WTC11 (cell line): ENCODE measurements around the gene CAMTA1. TPM values are rescaled to one million over a fixed set of nuclear protein-coding genes. Genes with fewer than 3 reads are reported as not detected.

Experiments
- ATAC-seq: fragments of 200-7000 bp; cut with Tn5 transposase; 2 replicates; pipeline ENCODE4 v1.10.0; 2021; ENCODE audit warnings: mild to moderate bottlenecking, moderate library complexity
- CTCF ChIA-PET: fragments of 300-600 bp; sonication (Branson Sonifier 250); formaldehyde crosslinking; loops from one replicate; lab custom pipeline; 2021; ENCODE audit warnings: antibody characterized with exemption; lab: Charles Lee
- POLR2A ChIA-PET: fragments of 350-600 bp; sonication (Branson Sonifier 250); formaldehyde crosslinking; loops from one replicate; lab custom pipeline; 2021; ENCODE audit warnings: antibody characterized with exemption; lab: Charles Lee
- DNase-seq: peaks from one replicate; pipeline ENCODE4 v3.0.0; 2021; ENCODE audit warnings: low spot score
- H3K27ac Mint-ChIP-seq: 2 replicates; pipeline ENCODE4 v1.8.0; 2021; ENCODE audit warnings: mixed read lengths
- H3K27me3 Mint-ChIP-seq: 2 replicates; pipeline ENCODE4 v1.8.0; 2021; ENCODE audit warnings: low read depth, mild to moderate bottlenecking, moderate library complexity, mixed read lengths
- H3K36me3 Mint-ChIP-seq: 2 replicates; pipeline ENCODE4 v1.8.0; 2021; ENCODE audit warnings: mixed read lengths
- H3K4me1 Mint-ChIP-seq: 2 replicates; pipeline ENCODE4 v1.8.0; 2022; ENCODE audit warnings: mixed read lengths
- H3K4me3 Mint-ChIP-seq: 2 replicates; pipeline ENCODE4 v1.8.0; 2021; ENCODE audit warnings: mild to moderate bottlenecking, moderate library complexity, mixed read lengths
- H3K9me3 Mint-ChIP-seq: 2 replicates; pipeline ENCODE4 v1.8.0; 2021; ENCODE audit warnings: mixed read lengths
- CBFB ChIP-seq: sonication (generic); formaldehyde crosslinking; IDR thresholded peaks from 2 replicates; pipeline ENCODE4 v1.8.1; 2022; ENCODE audit warnings: mild to moderate bottlenecking, low read depth, missing genetic modification reagents
- EMX1 ChIP-seq: fragments of 250-450 bp; sonication (Bioruptor Pico); IDR thresholded peaks from 2 replicates; pipeline ENCODE4 v1.8.0; 2021; ENCODE audit warnings: mild to moderate bottlenecking
- ESRRA ChIP-seq: sonication (generic); formaldehyde crosslinking; IDR thresholded peaks from 2 replicates; pipeline ENCODE4 v1.8.1; 2022; ENCODE audit warnings: mild to moderate bottlenecking, missing genetic modification reagents, borderline replicate concordance
- FOXP4 ChIP-seq: sonication (generic); formaldehyde crosslinking; IDR thresholded peaks from 2 replicates; pipeline ENCODE4 v1.8.0; 2022; ENCODE audit warnings: mild to moderate bottlenecking, missing genetic modification reagents
- JAZF1 ChIP-seq: fragments of 250-450 bp; sonication (Bioruptor Pico); IDR thresholded peaks from 2 replicates; pipeline ENCODE4 v1.9.0; 2021; ENCODE audit warnings: moderate library complexity, mild to moderate bottlenecking, inconsistent platforms
- MLX ChIP-seq: sonication (generic); formaldehyde crosslinking; IDR thresholded peaks from 2 replicates; pipeline ENCODE4 v1.8.1; 2023; ENCODE audit warnings: mild to moderate bottlenecking, missing genetic modification reagents, moderate library complexity
- MYBL2 ChIP-seq: sonication (generic); formaldehyde crosslinking; IDR thresholded peaks from 2 replicates; pipeline ENCODE4 v1.8.1; 2023; ENCODE audit warnings: mild to moderate bottlenecking, moderate library complexity, missing genetic modification reagents
- NR3C1 ChIP-seq: sonication (generic); formaldehyde crosslinking; conservative IDR thresholded peaks from 2 replicates; pipeline ENCODE4 v1.8.1; 2023; ENCODE audit warnings: low read depth, mild to moderate bottlenecking, missing genetic modification reagents
- SMAD4 ChIP-seq: sonication (generic); formaldehyde crosslinking; IDR thresholded peaks from 2 replicates; pipeline ENCODE4 v1.8.0; 2022; ENCODE audit warnings: mild to moderate bottlenecking, missing genetic modification reagents
- SOX15 ChIP-seq: fragments of 250-450 bp; sonication (Bioruptor Pico); IDR thresholded peaks from 2 replicates; pipeline ENCODE4 v1.9.0; 2021; ENCODE audit warnings: mild to moderate bottlenecking
- ZSCAN18 ChIP-seq: fragments of 250-450 bp; sonication (Bioruptor Pico); IDR thresholded peaks from 2 replicates; pipeline ENCODE4 v2.1.2; 2022; ENCODE audit warnings: mild to moderate bottlenecking, moderate library complexity
- total RNA-seq: library from RNA; stranded (reverse); gene quantifications from 3 replicates; pipeline ENCODE4 v1.2.3, GENCODE V29; 2021
- TF ChIP-seq, protein P1 (sequence below): fragments of 250-450 bp; sonication (Bioruptor Pico); IDR thresholded peaks from 2 replicates; pipeline ENCODE4 v1.9.0; 2021; ENCODE audit warnings: moderate library complexity, mild to moderate bottlenecking, inconsistent platforms, borderline replicate concordance
- TF ChIP-seq, protein P2 (sequence below): sonication (generic); formaldehyde crosslinking; IDR thresholded peaks from 2 replicates; pipeline ENCODE4 v1.8.0; 2023; ENCODE audit warnings: missing genetic modification reagents
- TF ChIP-seq, protein P3 (sequence below): sonication (generic); formaldehyde crosslinking; IDR thresholded peaks from 2 replicates; pipeline ENCODE4 v1.8.0; 2023; ENCODE audit warnings: missing genetic modification reagents, mild to moderate bottlenecking, borderline replicate concordance
- TF ChIP-seq, protein P4 (sequence below): sonication (generic); formaldehyde crosslinking; IDR thresholded peaks from 2 replicates; pipeline ENCODE4 v1.8.1; 2022; ENCODE audit warnings: low read depth, missing genetic modification reagents, borderline replicate concordance
- TF ChIP-seq, protein P5 (sequence below): sonication (generic); formaldehyde crosslinking; conservative IDR thresholded peaks from 2 replicates; pipeline ENCODE4 v1.8.1; 2023; ENCODE audit warnings: mild to moderate bottlenecking, low read depth, missing genetic modification reagents, moderate library complexity

The CAMTA1 gene
- total RNA-seq, 1 experiment from 2014 or later = 86.4 TPM

DNA sequence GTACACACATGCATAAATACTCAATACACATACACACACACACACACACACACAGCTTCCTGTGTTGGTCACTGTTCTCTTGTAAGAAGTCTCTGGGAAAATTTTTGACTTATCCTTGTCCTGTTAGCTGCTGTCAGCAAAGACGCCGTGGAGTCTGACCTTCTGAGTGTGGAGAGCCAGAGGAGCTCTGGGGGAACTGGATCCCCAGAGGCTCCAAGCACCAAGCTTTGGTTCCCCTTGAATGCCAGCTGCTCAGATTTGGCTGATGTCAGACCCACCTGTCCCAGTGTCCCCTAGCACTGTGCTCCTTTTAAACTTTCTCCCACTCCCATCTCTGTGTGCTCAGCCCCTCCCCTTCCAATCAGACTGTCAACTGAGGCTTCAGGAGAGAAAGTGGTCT lies 319.1 kb downstream of the CAMTA1 start:
- H3K9me3 Mint-ChIP-seq = peaks cover 7% of the 10 kb centered on the region
- peak overlapping the region; percentile 22; the same call in 1 of the 2 replicates for H3K27ac Mint-ChIP-seq
- DNase-seq = no peak
- no peak; the same call in 1 of the 2 replicates for ATAC-seq
- TF ChIP-seq, protein P1, sequence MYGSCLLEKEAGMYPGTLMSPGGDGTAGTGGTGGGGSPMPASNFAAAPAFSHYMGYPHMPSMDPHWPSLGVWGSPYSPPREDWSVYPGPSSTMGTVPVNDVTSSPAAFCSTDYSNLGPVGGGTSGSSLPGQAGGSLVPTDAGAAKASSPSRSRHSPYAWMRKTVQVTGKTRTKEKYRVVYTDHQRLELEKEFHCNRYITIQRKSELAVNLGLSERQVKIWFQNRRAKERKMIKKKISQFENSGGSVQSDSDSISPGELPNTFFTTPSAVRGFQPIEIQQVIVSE (CRISPR knock-in tag) = no peak
- TF ChIP-seq CBFB = no peak
- no peak for TF ChIP-seq SMAD4 (CRISPR knock-in tag)
- no peak for TF ChIP-seq NR3C1 (CRISPR knock-in tag)
- no peak for TF ChIP-seq ZSCAN18 (CRISPR knock-in tag)
- TF ChIP-seq, all 79 proteins: peak for 0
- H3K4me1 Mint-ChIP-seq = no peaks in the 10 kb centered on the region
- H3K36me3 Mint-ChIP-seq = no peaks in the 10 kb centered on the region
- POLR2A ChIA-PET = no interaction called here
- no peaks in the 10 kb centered on the region for H3K27me3 Mint-ChIP-seq
- no peak overlapping the region for H3K4me3 Mint-ChIP-seq
- CTCF ChIA-PET = interaction anchor here (1.3 kb wide), 1 partner anchor 104 kb away, joined by 5 read pairs; no protein-coding TSS in a partner anchor

- ChIA-PET CTCF (interaction anchor here (1.3 kb wide), 1 partner anchor 103 kb away, joined by 5 read pairs; no protein-coding TSS in a partner anchor), POLR2A (no interaction called here)
- H3K27me3 Mint-ChIP-seq = no peaks in the 10 kb centered on the region
- TF ChIP-seq EMX1 (CRISPR knock-in tag) (no peak), FOXP4 (no peak), CBFB (no peak), MLX (no peak), ESRRA (CRISPR knock-in tag) (no peak), MYBL2 (CRISPR knock-in tag) (no peak), SOX15 (CRISPR knock-in tag) (no peak), JAZF1 (CRISPR knock-in tag) (no peak)
- TF ChIP-seq, protein P2, sequence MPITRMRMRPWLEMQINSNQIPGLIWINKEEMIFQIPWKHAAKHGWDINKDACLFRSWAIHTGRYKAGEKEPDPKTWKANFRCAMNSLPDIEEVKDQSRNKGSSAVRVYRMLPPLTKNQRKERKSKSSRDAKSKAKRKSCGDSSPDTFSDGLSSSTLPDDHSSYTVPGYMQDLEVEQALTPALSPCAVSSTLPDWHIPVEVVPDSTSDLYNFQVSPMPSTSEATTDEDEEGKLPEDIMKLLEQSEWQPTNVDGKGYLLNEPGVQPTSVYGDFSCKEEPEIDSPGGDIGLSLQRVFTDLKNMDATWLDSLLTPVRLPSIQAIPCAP (CRISPR knock-in tag) = no peak
- TF ChIP-seq, protein P3, sequence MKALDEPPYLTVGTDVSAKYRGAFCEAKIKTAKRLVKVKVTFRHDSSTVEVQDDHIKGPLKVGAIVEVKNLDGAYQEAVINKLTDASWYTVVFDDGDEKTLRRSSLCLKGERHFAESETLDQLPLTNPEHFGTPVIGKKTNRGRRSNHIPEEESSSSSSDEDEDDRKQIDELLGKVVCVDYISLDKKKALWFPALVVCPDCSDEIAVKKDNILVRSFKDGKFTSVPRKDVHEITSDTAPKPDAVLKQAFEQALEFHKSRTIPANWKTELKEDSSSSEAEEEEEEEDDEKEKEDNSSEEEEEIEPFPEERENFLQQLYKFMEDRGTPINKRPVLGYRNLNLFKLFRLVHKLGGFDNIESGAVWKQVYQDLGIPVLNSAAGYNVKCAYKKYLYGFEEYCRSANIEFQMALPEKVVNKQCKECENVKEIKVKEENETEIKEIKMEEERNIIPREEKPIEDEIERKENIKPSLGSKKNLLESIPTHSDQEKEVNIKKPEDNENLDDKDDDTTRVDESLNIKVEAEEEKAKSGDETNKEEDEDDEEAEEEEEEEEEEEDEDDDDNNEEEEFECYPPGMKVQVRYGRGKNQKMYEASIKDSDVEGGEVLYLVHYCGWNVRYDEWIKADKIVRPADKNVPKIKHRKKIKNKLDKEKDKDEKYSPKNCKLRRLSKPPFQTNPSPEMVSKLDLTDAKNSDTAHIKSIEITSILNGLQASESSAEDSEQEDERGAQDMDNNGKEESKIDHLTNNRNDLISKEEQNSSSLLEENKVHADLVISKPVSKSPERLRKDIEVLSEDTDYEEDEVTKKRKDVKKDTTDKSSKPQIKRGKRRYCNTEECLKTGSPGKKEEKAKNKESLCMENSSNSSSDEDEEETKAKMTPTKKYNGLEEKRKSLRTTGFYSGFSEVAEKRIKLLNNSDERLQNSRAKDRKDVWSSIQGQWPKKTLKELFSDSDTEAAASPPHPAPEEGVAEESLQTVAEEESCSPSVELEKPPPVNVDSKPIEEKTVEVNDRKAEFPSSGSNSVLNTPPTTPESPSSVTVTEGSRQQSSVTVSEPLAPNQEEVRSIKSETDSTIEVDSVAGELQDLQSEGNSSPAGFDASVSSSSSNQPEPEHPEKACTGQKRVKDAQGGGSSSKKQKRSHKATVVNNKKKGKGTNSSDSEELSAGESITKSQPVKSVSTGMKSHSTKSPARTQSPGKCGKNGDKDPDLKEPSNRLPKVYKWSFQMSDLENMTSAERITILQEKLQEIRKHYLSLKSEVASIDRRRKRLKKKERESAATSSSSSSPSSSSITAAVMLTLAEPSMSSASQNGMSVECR (CRISPR knock-in tag) = no peak
- TF ChIP-seq, protein P4, sequence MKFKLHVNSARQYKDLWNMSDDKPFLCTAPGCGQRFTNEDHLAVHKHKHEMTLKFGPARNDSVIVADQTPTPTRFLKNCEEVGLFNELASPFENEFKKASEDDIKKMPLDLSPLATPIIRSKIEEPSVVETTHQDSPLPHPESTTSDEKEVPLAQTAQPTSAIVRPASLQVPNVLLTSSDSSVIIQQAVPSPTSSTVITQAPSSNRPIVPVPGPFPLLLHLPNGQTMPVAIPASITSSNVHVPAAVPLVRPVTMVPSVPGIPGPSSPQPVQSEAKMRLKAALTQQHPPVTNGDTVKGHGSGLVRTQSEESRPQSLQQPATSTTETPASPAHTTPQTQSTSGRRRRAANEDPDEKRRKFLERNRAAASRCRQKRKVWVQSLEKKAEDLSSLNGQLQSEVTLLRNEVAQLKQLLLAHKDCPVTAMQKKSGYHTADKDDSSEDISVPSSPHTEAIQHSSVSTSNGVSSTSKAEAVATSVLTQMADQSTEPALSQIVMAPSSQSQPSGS (CRISPR knock-in tag) = no peak
- TF ChIP-seq, protein P5, sequence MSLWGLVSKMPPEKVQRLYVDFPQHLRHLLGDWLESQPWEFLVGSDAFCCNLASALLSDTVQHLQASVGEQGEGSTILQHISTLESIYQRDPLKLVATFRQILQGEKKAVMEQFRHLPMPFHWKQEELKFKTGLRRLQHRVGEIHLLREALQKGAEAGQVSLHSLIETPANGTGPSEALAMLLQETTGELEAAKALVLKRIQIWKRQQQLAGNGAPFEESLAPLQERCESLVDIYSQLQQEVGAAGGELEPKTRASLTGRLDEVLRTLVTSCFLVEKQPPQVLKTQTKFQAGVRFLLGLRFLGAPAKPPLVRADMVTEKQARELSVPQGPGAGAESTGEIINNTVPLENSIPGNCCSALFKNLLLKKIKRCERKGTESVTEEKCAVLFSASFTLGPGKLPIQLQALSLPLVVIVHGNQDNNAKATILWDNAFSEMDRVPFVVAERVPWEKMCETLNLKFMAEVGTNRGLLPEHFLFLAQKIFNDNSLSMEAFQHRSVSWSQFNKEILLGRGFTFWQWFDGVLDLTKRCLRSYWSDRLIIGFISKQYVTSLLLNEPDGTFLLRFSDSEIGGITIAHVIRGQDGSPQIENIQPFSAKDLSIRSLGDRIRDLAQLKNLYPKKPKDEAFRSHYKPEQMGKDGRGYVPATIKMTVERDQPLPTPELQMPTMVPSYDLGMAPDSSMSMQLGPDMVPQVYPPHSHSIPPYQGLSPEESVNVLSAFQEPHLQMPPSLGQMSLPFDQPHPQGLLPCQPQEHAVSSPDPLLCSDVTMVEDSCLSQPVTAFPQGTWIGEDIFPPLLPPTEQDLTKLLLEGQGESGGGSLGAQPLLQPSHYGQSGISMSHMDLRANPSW (CRISPR knock-in tag) = no peak
- peaks cover 7% of the 10 kb centered on the region for H3K9me3 Mint-ChIP-seq
- no peak overlapping the region for H3K27ac Mint-ChIP-seq
- ATAC-seq (no peak), DNase-seq (no peak)
- H3K4me3 Mint-ChIP-seq = no peak overlapping the region
- no peaks in the 10 kb centered on the region for H3K4me1 Mint-ChIP-seq
- H3K36me3 Mint-ChIP-seq = no peaks in the 10 kb centered on the region
Observed at GRCh38 chr1:7105269-7105668, 320.0 kb downstream of the CAMTA1 start.
